Measurements from ENCODE around the gene PSMA2.
"Not testable (repeated sequence)": the region's sequence is repeated elsewhere in the genome, so short reads cannot be mapped to it uniquely, and the experiment has no call there.

The PSMA2 gene

DNA sequence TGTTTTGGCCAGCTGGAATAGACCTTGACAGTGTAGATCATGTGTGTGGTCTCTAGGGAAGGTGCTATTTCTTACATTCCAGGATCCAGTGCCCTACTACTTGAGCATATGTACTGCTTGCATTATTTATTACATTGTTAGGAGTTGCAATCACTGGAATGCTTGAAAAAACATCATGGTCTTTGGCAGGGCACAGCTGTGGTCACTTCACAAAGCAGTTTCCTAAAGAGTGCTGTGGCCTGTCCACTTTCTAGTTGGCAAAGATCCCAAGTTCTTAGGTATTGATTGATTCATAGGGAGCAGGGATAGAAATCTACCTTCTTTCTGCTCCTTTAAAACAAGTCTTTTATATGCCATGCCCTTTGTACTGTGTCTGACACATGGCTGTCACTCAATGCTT is 24.7 kb downstream of the PSMA2 start:
- DNase-seq (ENCODE audit: low read depth in 2 of 2), result no peak

DNA sequence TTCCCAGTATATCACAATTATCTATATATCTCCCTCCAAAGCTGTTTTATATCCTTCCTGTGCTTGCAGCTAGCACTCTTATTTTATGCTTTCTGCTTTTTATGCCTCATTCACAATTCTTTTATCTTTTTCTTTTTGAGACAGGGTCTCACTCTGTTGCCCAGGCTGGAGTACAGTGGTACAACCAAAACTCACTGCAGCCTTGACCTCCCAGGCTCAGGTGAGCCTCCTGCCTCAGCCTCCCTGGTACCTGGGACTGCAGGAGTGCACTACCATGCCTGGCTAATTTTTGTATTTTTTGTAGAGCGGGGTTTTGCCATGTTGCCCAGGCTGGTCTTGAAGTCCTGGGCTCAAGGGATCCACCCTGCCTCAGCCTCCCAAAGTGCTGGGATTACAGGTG is 25.8 kb downstream of the PSMA2 start:
- DNase-seq (ENCODE audit: low read depth in 2 of 2), result no peak

DNA sequence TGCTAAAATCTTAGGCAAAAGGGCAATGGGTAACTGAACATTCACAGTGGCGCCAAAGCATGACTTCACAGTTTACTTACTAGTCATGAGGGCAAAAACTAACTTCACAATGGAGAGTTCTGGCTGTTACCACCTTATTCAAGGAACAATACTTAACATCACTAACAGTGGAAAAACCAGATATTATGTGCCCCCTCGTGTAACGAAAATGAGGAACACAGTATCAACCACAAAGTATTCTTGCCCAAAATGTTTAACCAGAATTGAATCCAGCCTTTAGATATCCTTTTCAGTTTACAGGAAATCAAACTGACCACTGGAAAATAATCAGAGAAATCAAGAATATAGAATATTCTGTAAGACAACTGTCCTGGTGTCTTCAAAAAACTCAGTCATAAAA is 29.6 kb downstream of the PSMA2 start:
- DNase-seq (ENCODE audit: low read depth in 2 of 2), result no peak

DNA sequence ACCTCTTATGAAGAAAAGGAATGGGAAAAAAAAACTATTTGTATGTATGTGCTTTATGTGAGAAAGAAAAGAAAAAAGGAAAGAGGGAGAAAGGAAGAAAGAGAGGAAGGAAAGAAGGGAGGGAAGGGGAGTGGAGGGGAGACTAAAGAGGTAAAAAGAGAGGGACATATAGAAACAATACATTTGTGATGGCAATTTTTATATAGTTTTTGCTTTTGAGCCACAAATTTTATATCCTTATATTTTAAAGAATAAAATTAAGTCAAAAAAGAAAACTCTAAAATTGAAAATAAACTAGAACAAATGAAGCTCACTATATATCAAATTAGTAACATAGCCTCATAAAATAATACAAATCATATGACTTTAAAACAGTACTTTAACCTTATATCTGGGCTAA is 31.1 kb downstream of the PSMA2 start:
- no peak for DNase-seq (ENCODE audit: low read depth in 2 of 2)

DNA sequence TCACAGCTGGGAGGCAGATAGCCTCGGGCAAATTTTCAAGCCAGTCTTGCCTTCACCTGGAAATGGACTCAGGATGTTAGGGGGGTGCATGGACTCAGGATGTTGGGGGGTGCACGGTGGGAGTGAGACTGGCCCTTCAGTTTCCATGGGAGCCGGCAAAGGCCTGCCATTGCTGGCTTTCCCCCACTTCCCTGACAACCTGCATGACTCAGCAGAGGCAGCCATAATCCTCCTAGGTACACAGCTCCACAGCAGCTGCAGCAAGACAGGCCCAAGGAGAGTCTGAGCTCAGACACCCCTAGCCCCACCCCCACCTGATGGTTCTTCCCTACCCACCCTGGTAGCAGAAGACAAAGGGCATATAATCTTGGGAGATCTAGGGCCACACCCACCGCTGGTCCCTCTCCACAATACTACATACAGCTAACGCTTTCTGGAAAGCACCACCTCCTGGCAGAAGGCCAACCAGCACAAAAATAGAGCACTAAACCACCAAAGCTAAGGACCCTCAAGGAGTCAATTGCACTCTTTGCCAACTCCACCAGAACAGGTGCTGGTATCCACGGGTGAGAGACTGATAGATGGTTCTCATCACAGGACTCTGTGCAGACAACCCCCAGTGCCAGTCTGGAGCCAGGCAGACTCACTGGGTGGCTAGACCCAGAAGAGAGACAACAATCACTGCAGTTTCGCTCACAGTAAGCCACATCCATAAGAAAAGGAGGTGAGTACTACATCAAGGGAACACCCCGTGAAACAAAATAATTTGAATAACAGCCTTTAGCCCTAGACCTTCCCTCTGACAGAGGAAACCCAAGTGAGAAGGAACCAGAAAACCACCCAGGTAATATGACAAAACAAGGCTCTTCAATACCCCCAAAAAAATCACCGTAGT is 38.4 kb downstream of the PSMA2 start:
- DNase-seq (ENCODE audit: low read depth in 2 of 2), result no peak

DNA sequence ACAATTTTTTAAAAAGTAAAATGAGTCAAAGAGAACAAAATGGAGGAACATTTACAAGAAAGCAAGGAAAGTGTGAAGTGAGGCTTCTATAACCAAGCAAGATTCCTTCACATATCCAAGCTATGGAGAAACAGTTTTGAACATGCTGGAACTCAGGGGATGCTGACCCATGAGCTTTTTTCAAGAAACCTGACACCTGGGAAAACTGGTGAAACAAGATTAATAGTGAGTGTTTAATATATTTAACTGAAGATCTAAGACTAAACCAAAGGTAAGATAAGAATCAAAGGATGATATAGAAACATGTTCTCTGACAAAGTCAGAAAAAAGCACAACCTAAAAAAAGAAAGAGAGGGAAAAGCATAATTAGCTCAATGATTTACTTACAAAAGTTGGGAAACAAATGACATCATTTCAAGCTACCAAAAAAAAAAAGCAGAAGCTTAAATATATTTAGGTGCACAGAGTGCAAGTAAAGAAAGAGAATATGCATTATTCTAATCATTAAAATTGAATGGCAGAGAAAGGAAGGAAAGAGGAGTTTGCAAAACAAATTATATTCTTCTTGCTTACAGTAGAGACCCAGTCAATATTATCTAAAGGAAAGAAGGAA is 45.0 kb downstream of the PSMA2 start:
- DNase-seq (ENCODE audit: low read depth in 2 of 2), result no peak

DNA sequence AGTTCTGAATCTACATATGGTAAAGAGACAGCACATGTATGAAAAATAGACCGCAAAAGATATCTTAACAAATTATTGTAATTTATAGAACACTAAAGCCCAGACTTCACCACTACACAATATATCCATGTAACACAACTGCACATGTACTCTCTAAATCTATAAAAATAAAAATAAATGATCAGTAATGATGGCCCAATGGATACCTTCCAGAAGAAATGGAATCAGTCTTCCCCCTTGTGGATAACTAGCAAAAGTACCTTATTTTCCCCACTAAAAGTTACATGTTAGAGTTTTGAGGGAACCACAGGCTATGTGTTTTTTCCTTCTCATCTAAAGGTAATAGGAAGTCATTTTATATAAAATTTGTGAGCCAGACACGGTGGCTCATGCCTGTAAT is 45.8 kb downstream of the PSMA2 start:
- no peak for DNase-seq (ENCODE audit: low read depth in 2 of 2)

DNA sequence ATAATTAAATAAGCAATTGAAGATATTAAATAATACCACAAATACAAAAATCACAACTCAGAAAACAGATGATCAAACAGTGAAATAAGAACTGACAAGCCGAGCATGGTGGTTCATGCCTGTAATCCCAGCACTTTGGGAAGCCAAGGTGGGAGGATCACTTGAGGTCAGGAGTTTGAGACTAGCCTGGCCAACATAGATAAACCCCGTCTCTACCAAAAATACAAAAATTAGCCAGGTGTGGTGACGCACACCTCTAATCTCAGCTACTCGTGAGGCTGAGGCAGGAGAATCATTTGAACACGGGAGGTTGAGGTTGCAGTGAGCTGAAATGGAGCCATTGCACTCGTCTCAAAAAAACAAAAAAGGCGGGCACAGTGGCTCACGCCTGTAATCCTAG is 46.8 kb downstream of the PSMA2 start:
- not testable (repeated sequence) for DNase-seq (ENCODE audit: low read depth in 2 of 2)

DNA sequence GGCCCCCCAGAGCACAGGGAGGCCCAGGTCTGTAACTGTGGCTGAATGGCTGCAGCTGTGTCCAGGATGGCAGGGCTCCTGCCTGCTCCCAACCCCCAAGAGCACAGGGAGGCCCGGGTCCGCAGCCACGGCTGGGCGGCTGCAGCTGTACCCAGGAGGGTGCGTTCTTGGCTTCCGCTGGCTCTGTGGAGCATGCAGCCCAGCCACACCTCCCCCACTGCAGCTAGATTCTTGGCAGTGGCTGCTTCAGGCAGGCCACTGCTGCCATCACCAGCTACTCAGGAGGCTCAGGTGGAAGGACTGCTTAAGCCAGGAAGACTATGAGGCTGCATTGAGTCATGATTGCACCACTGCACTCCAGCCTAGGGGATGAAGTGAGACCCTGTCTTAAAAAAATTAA is 48.0 kb downstream of the PSMA2 start:
- no peak for DNase-seq (ENCODE audit: low read depth in 2 of 2)

DNA sequence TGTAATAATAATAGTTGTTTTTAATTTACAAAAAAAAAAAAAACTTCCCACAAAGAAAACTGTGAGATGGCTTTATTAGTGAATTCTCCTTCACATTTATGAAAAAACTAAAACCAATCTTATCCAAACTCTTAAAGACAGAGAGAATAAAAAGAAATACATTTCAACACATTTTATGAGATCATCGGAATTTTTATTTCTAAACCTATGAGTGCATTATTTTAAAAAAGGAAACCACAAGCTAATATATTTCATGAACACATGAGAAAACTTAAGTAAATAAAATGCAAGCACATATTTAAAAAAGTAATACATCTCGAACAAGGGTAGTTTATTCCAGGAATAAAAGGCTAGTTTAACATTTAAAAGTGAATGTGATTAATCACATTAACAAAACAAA is 51.6 kb downstream of the PSMA2 start:
- DNase-seq (ENCODE audit: low read depth in 2 of 2), result no peak

DNA sequence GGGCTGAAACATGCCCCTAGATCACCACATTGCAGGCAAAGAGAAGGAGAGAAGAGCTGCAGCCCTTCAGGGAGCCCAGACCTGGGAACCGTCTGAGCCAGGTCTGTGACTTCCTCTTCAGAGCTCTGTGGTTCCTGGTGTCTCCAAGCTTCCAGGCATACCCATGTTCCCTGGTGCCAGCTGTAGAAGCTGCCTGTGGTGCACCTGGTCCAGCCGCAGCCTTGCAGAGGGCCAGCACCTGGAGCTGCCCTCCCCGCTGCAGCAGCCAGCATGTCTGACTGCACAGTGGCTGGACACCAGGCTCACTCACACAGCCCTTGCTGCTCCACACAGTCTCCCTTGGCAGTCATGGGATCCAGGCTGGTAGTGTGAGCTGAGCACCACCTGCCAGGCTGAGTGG is 53.7 kb downstream of the PSMA2 start:
- no peak for DNase-seq (ENCODE audit: low read depth in 2 of 2)

DNA sequence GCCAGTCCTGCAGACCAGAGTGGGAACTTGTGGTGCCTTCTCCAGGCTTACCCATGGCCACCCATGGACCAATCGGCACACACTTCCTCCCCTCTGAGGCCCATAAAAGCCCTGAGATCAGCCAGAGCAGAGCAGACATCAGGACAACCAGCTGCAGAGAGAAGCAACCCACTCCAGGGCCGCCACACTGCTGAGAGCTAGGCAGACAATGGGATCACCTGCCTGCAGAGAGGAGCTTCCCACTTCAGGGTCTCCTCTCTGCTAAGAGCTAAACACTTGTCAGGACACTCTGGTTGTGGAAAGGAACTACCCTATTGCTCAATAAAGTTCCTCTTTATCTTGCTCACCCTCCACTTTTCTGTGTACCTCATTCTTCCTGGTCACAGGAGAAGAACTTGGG is 54.1 kb downstream of the PSMA2 start:
- DNase-seq (ENCODE audit: low read depth in 2 of 2), result no peak

DNA sequence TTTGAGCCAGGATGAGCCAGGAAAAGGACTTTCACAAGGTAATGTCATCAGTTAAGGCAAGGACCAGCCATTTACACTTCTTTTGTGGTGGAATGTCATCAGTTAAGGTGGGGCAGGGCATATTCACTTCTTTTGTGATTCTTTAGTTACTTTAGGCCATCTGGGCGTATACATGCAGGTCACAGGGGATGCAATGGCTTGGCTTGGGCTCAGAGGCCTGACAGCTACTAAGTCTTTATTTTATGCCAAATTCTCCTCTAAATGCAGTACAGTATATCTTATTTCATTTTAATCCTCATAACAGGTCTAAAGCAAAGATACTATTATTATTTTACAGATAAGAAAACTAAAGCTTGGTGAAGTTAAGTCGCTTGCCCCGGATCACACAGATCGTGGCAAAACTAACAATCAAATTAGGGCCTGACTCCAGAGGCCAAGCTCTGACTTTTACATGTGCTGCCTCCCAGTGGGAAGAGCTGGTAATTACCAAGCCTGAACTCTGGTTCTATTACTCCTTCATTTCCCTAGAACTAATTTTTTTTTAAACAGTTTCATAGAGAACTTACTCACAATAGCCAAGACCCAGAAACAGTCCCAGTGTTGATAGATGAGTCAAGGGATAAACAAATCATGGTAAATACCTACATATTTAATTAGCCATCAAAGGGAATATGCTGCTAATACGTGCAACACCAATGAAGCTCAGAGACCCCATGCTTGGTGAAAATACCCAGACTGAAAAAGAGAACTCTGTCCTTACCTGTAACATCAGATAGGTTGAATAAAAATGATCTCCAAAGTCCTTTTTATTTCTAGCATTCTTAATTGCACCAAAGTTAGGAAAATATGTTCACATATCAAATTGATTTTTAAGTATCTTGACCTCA is 55.5 kb downstream of the PSMA2 start:
- no peak for DNase-seq (ENCODE audit: low read depth in 2 of 2)

DNA sequence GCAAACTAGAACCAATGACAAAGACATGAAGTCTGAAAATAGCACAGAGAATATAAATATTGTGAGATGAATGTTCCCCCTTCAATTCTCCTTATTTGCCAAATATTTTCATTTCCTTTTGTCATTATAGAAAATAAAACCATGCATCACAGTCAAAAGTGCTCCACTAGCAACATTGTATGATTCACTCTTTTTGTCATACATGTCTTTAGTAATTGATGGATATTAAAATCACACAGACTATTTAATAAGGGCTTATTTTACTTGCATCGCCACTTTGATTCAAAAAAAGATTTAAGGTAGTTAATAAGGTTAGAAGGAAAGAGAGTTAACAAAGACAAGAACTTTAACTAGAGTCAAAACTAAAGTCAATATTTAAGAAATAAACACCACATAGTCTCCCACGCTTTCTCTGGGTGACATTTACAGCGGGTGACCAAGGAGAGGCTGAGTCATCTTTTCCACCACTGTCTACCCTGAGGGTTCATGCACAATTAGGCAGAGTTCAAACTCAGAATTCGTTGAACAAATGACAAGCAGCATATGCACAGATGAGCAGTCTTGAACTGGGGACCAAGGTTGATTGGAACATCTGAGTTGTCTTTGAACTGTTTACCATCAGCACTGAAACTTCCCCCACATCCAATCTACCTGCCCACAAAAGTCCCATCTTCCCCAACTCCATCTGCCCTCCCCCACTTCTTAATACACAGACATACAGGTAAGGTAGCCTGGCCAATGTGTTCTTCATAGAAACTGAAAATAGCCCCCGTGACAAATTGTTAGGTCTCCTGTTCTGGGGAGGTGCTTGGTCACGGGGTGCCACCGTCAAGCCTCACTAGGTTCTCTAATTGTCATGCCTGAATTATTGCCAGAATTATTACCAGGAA is 62.6 kb downstream of the PSMA2 start:
- no peak for DNase-seq (ENCODE audit: low read depth in 2 of 2)

DNA sequence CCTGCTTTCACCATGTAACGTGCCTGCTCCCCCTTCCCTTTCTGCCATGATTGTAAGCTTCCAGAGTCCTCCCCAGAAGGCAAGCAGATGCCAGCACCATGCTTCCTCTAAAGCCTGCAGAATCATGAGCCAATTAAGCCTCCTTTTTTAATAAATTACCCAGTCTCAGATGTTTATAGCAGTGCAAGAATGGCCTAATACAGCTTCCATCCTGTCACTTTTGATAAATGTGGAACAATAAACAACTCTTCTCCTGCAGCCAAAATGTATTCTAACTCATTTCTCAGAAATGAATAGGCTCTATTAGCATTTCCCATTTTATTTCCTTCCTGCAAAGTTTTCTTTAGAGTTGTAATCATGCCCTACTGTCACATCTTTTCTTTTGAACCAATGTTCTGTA is 63.5 kb downstream of the PSMA2 start:
- DNase-seq (ENCODE audit: low read depth in 2 of 2), result no peak

Data from stimulated activated CD8-positive, alpha-beta memory T cell treated with anti-CD3 and anti-CD28 coated beads, Interleukin-7, amount 100 ng/mL, for 4 hours (primary cell).